ENCODE measurements around the gene KLHL4.
"Not testable (repeated sequence)": the region's sequence is repeated elsewhere in the genome, so short reads cannot be mapped to it uniquely, and the experiment has no call there.

KLHL4 gene

DNA sequence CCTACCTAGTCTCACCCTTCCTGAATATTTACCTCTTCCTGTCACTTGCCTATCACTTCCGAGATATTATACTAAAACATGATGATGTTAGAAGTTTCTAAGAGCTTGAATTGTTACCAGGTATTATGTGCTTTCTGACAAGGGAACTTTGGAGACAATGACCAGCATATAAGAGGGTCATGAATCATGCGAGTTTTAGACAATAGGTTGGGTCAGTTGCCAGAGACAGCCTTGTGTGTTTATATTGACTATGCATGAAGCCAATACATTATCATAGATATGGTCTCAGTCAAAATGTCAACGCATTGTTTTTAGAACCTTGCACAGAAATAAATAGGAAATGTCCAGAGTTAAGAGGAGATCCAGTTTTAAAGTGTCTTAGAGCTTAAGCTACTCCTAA, 116.8 kb downstream of the KLHL4 start:
- no peak overlapping the region for H3K18ac ChIP-seq (ENCODE audit: low read depth in 1 of 2, low read length in 2 of 2)
- WGBS: 89% methylated on average over 1 of the region's 3 CpGs
- H4K91ac ChIP-seq (ENCODE audit: low read length): no peak overlapping the region
- H4K8ac ChIP-seq (ENCODE audit: low read length): no peak overlapping the region
- H3K23ac ChIP-seq (ENCODE audit: low read length in 2 of 2): no peak overlapping the region
- no peak overlapping the region for H2BK5ac ChIP-seq (ENCODE audit: low read depth, low read length, poor library complexity, severe bottlenecking)
- H3K4ac ChIP-seq (ENCODE audit: low read depth in 1 of 2, low read length in 2 of 2): no peak overlapping the region
- no peaks in the 10 kb centered on the region for H3K4me1 ChIP-seq (ENCODE audit: control insufficient read depth, insufficient read depth, low read depth, low read length)
- no peak overlapping the region for H2AFZ ChIP-seq (ENCODE audit: low read depth, low read length)
- no peak overlapping the region for H3K4me3 ChIP-seq (ENCODE audit: insufficient read depth in 1 of 2, low read depth in 1 of 2, low read length in 2 of 2)
- no peaks in the 10 kb centered on the region for H3K79me1 ChIP-seq (replicated peaks; ENCODE audit: low read length, poor library complexity, severe bottlenecking)
- peaks cover 0 to 5% of the 10 kb centered on the region in 2 experiments for H3K27me3 ChIP-seq (ENCODE audit: control insufficient read depth in 1 of 2, insufficient read depth in 1 of 2, low read length in 2 of 2)
- H2BK120ac ChIP-seq (ENCODE audit: low read depth, low read length): no peak overlapping the region
- no peak for DNase-seq
- peaks cover 0 to 8% of the 10 kb centered on the region in 2 experiments for H3K36me3 ChIP-seq (ENCODE audit: control insufficient read depth in 1 of 2, insufficient read depth in 2 of 2, low read depth in 1 of 2, low read length in 2 of 2)
- H2BK12ac ChIP-seq (ENCODE audit: low read length in 2 of 2): no peak overlapping the region
- no peak overlapping the region for H3K14ac ChIP-seq (ENCODE audit: low read length in 2 of 2)
- no peak overlapping the region for H2AK5ac ChIP-seq (ENCODE audit: low read length, severe bottlenecking)
- no peak overlapping the region for H3K9ac ChIP-seq (ENCODE audit: low read length)
- no peak overlapping the region for H3K27ac ChIP-seq (ENCODE audit: low read length, poor library complexity, severe bottlenecking)
- no peak overlapping the region for H2BK15ac ChIP-seq (ENCODE audit: low read depth, poor library complexity, severe bottlenecking)
- no peaks in the 10 kb centered on the region for H3K9me3 ChIP-seq (ENCODE audit: control insufficient read depth, low read length)
- H3K4me2 ChIP-seq (ENCODE audit: low read length, poor library complexity, severe bottlenecking): no peak overlapping the region

DNA sequence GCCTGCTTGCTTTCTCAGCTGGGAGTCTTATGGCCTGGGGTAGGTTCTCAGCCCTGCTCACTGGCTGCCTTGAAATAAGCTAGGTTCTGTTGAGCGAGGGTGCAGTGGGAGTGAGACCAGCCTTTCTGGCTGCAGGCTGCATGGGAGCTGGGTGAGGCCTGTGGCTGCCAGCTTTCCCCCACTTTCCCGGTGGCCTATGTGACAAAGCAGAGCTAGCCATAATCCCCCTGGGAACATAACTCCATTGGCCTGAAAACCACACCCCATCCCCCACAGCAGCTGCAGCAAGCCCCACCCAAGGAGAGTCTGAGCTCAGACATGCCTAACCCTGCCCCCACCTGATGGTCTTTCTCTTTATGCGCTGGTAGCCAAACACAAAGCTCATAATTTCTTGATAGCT, 118.9 kb downstream of the KLHL4 start:
- Histone ChIP-seq H2BK15ac (ENCODE audit: low read depth, poor library complexity, severe bottlenecking) (no peak overlapping the region), H3K23ac (ENCODE audit: low read length in 2 of 2) (no peak overlapping the region), H3K9me3 (ENCODE audit: control insufficient read depth, low read length) (no peaks in the 10 kb centered on the region), H3K4me1 (ENCODE audit: control insufficient read depth, insufficient read depth, low read depth, low read length) (no peaks in the 10 kb centered on the region), H3K36me3 (ENCODE audit: control insufficient read depth in 1 of 2, insufficient read depth in 2 of 2, low read depth in 1 of 2, low read length in 2 of 2) (peaks cover 0 to 15% of the 10 kb centered on the region in 2 experiments), H3K4ac (ENCODE audit: low read depth in 1 of 2, low read length in 2 of 2) (no peak overlapping the region), H2BK120ac (ENCODE audit: low read depth, low read length) (no peak overlapping the region), H4K8ac (ENCODE audit: low read length) (no peak overlapping the region), H3K14ac (ENCODE audit: low read length in 2 of 2) (no peak overlapping the region), H3K4me3 (ENCODE audit: insufficient read depth in 1 of 2, low read depth in 1 of 2, low read length in 2 of 2) (no peak overlapping the region), H3K27me3 (ENCODE audit: control insufficient read depth in 1 of 2, insufficient read depth in 1 of 2, low read length in 2 of 2) (peaks cover 0 to 5% of the 10 kb centered on the region in 2 experiments), H3K4me2 (ENCODE audit: low read length, poor library complexity, severe bottlenecking) (no peak overlapping the region), H3K79me1 (replicated peaks; ENCODE audit: low read length, poor library complexity, severe bottlenecking) (no peaks in the 10 kb centered on the region), H3K27ac (ENCODE audit: low read length, poor library complexity, severe bottlenecking) (no peak overlapping the region), H2BK5ac (ENCODE audit: low read depth, low read length, poor library complexity, severe bottlenecking) (no peak overlapping the region), H3K9ac (ENCODE audit: low read length) (no peak overlapping the region), H2AK5ac (ENCODE audit: low read length, severe bottlenecking) (no peak overlapping the region), H4K91ac (ENCODE audit: low read length) (no peak overlapping the region), H2AFZ (ENCODE audit: low read depth, low read length) (peak overlapping the region; percentile 27), H3K18ac (ENCODE audit: low read depth in 1 of 2, low read length in 2 of 2) (no peak overlapping the region), H2BK12ac (ENCODE audit: low read length in 2 of 2) (no peak overlapping the region)
- no peak for DNase-seq
- 94% methylated on average over 3 of the region's 3 CpGs for WGBS

DNA sequence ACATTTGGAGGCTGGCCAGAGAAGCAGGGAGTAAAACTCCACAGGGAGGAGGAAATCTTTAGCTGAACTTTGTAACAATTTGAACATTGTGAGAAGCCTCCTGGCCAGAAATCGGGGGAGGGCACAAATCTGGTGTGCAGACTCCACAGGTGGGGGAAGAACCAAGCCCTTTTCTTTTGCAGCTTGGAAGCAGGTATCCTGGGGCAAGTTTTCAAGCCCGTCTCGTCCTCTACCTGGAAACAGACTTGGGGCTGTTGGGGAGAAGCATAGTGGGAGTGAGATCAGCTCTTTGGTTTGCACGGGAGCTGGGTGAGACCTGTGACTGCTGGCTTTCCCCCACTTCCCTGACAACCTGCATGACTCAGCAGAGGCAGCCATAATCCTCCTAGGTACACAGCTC, 123.8 kb downstream of the KLHL4 start:
- not testable (repeated sequence) for H4K8ac ChIP-seq (ENCODE audit: low read length); H3K18ac ChIP-seq (ENCODE audit: low read depth in 1 of 2, low read length in 2 of 2); H3K9me3 ChIP-seq (ENCODE audit: control insufficient read depth, low read length); H2BK5ac ChIP-seq (ENCODE audit: low read depth, low read length, poor library complexity, severe bottlenecking); DNase-seq; H3K27ac ChIP-seq (ENCODE audit: low read length, poor library complexity, severe bottlenecking); H3K4me3 ChIP-seq (ENCODE audit: insufficient read depth in 1 of 2, low read depth in 1 of 2, low read length in 2 of 2); H3K4me2 ChIP-seq (ENCODE audit: low read length, poor library complexity, severe bottlenecking); H2BK12ac ChIP-seq (ENCODE audit: low read length in 2 of 2); H4K91ac ChIP-seq (ENCODE audit: low read length); H3K9ac ChIP-seq (ENCODE audit: low read length); H2AK5ac ChIP-seq (ENCODE audit: low read length, severe bottlenecking); H3K79me1 ChIP-seq (replicated peaks; ENCODE audit: low read length, poor library complexity, severe bottlenecking); H3K14ac ChIP-seq (ENCODE audit: low read length in 2 of 2); H2AFZ ChIP-seq (ENCODE audit: low read depth, low read length); H3K4me1 ChIP-seq (ENCODE audit: control insufficient read depth, insufficient read depth, low read depth, low read length); H3K4ac ChIP-seq (ENCODE audit: low read depth in 1 of 2, low read length in 2 of 2); H2BK120ac ChIP-seq (ENCODE audit: low read depth, low read length); H2BK15ac ChIP-seq (ENCODE audit: low read depth, poor library complexity, severe bottlenecking); H3K23ac ChIP-seq (ENCODE audit: low read length in 2 of 2); H3K27me3 ChIP-seq (ENCODE audit: control insufficient read depth in 1 of 2, insufficient read depth in 1 of 2, low read length in 2 of 2)
- peaks cover 0 to 18% of the 10 kb centered on the region in 2 experiments for H3K36me3 ChIP-seq (ENCODE audit: control insufficient read depth in 1 of 2, insufficient read depth in 2 of 2, low read depth in 1 of 2, low read length in 2 of 2)
- WGBS: 67% methylated on average over 1 of the region's 4 CpGs

DNA sequence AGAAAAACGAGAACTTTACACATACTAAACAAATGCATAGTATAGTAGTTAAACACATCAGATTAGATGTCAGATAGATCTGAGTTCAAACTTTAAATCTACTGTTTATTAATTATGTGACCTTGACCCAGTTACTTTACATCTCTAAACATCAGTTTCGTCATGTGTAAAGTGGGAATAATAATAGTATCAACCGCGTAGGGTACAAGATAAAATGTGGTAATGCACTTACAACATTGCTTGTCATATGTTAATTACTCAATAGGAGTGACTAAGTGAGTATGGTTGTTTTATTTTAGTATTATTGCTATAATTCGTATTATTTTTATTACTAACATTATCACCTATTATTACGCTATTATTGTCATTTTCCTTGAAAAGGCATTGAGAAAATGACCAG, 144.2 kb downstream of the KLHL4 start:
- Histone ChIP-seq H3K18ac (ENCODE audit: low read depth in 1 of 2, low read length in 2 of 2) (no peak overlapping the region), H2AK5ac (ENCODE audit: low read length, severe bottlenecking) (no peak overlapping the region), H3K9me3 (ENCODE audit: control insufficient read depth, low read length) (no peaks in the 10 kb centered on the region), H3K27me3 (ENCODE audit: control insufficient read depth in 1 of 2, insufficient read depth in 1 of 2, low read length in 2 of 2) (no peaks in the 10 kb centered on the region), H3K79me1 (replicated peaks; ENCODE audit: low read length, poor library complexity, severe bottlenecking) (peaks cover 7% of the 10 kb centered on the region), H3K23ac (ENCODE audit: low read length in 2 of 2) (no peak overlapping the region), H2BK12ac (ENCODE audit: low read length in 2 of 2) (no peak overlapping the region), H3K9ac (ENCODE audit: low read length) (no peak overlapping the region), H3K14ac (ENCODE audit: low read length in 2 of 2) (no peak overlapping the region), H2AFZ (ENCODE audit: low read depth, low read length) (no peak overlapping the region), H2BK15ac (ENCODE audit: low read depth, poor library complexity, severe bottlenecking) (no peak overlapping the region), H3K36me3 (ENCODE audit: control insufficient read depth in 1 of 2, insufficient read depth in 2 of 2, low read depth in 1 of 2, low read length in 2 of 2) (no peaks in the 10 kb centered on the region), H3K4me3 (ENCODE audit: insufficient read depth in 1 of 2, low read depth in 1 of 2, low read length in 2 of 2) (no peak overlapping the region), H3K4me2 (ENCODE audit: low read length, poor library complexity, severe bottlenecking) (no peak overlapping the region), H3K4me1 (ENCODE audit: control insufficient read depth, insufficient read depth, low read depth, low read length) (no peaks in the 10 kb centered on the region), H2BK120ac (ENCODE audit: low read depth, low read length) (no peak overlapping the region), H2BK5ac (ENCODE audit: low read depth, low read length, poor library complexity, severe bottlenecking) (no peak overlapping the region), H3K4ac (ENCODE audit: low read depth in 1 of 2, low read length in 2 of 2) (no peak overlapping the region), H4K91ac (ENCODE audit: low read length) (no peak overlapping the region), H4K8ac (ENCODE audit: low read length) (no peak overlapping the region), H3K27ac (ENCODE audit: low read length, poor library complexity, severe bottlenecking) (no peak overlapping the region)
- DNase-seq: no peak
- WGBS: 100% methylated on average over 2 of the region's 6 CpGs
